Adipocyte (in vitro differentiated cells): ENCODE results near the gene ATG16L2.
A peak's percentile ranks its signal among the peaks of the same experiment; 100 is the strongest.

Experiments
- DNase-seq: peaks from one replicate; pipeline ENCODE4 v3.0.0-alpha.2; 2015; ENCODE audit warnings: low read depth
- H3K27me3 ChIP-seq: replicated peaks from 2 replicates; pipeline ENCODE4 v1.7.0; 2013; ENCODE audit warnings: mild to moderate bottlenecking, low read length, moderate library complexity; ENCODE audit not compliant: control insufficient read depth, insufficient read depth
- H3K36me3 ChIP-seq: 2 replicates; pipeline ENCODE4 v1.7.0; 2013; ENCODE audit warnings: low read length, mild to moderate bottlenecking, moderate library complexity; ENCODE audit not compliant: control insufficient read depth, insufficient read depth, severe bottlenecking
- H3K4me1 ChIP-seq: 2 replicates; pipeline ENCODE4 v1.7.0; 2013; ENCODE audit warnings: mild to moderate bottlenecking, low read length, moderate library complexity; ENCODE audit not compliant: control insufficient read depth, insufficient read depth
- H3K4me3 ChIP-seq: 2 replicates; pipeline ENCODE4 v1.7.0; 2013; ENCODE audit warnings: mild to moderate bottlenecking, low read length, moderate library complexity
- H3K9ac ChIP-seq: 2 replicates; pipeline ENCODE4 v1.7.0; 2013; ENCODE audit warnings: mild to moderate bottlenecking, low read length, moderate library complexity
- H3K9me3 ChIP-seq: 2 replicates; pipeline ENCODE4 v1.7.0; 2013; ENCODE audit warnings: mild to moderate bottlenecking, low read length, moderate library complexity; ENCODE audit not compliant: control insufficient read depth

Gene ATG16L2

DNA sequence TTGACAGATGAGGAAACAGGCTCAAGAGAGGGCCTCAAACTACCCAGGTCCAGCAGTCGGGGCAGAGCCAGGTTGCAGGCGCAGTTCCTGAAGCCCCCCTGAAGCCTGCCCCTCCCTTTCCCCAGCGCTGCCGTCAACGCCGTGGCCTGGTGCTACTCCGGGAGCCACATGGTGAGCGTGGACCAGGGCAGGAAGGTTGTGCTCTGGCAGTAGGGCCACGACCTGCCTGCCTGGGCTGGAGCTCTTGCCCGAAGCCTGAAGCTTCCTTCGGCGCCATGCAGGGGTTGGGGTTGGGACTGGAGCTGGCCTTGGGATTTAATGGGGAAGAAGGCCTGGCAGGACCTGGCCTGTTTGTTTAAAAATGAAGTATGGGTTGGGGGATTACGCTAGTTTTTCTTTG lies 15.0 kb downstream of the ATG16L2 start:
- no peaks in the 10 kb centered on the region for H3K27me3 ChIP-seq
- no peaks in the 10 kb centered on the region for H3K36me3 ChIP-seq
- no peaks in the 10 kb centered on the region for H3K9me3 ChIP-seq
- peaks cover 11% of the 10 kb centered on the region for H3K4me1 ChIP-seq
- no peak overlapping the region for H3K9ac ChIP-seq
- no peak overlapping the region for H3K4me3 ChIP-seq
- no peak for DNase-seq

DNA sequence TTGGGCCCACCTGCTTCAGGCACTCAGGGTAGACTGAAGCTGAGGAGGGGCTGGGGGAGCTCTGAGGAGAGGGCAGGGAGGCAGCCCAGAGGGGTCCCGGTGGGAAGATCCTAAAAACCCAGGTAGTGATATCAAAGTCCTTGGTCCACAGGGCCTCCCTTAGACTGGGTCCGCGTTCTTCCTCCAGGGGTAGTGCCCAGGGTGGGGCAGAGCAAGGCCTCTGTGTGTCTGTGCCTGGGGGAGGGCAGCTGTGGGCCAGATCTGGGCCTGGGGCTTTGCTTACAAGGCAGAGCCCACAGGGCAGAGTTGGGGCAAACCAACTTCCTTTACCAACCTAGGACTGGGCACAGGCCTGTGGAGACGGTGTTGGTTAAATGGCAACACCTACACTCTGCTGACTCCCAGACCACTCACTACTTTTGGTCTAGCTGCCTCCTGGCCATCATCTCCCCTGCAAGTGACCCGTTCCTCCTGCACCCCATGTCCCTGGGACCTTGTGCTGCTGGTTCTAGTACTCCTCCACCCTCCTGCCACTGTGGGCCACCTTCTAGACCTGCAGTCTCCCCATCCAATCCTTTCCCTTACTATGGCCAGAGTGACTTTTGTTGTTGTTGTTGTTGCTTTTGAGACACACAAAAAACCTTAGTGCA lies 15.8 kb downstream of the ATG16L2 start:
- no peak for DNase-seq
- Histone ChIP-seq H3K4me3 (no peak overlapping the region), H3K9ac (no peak overlapping the region)

DNA sequence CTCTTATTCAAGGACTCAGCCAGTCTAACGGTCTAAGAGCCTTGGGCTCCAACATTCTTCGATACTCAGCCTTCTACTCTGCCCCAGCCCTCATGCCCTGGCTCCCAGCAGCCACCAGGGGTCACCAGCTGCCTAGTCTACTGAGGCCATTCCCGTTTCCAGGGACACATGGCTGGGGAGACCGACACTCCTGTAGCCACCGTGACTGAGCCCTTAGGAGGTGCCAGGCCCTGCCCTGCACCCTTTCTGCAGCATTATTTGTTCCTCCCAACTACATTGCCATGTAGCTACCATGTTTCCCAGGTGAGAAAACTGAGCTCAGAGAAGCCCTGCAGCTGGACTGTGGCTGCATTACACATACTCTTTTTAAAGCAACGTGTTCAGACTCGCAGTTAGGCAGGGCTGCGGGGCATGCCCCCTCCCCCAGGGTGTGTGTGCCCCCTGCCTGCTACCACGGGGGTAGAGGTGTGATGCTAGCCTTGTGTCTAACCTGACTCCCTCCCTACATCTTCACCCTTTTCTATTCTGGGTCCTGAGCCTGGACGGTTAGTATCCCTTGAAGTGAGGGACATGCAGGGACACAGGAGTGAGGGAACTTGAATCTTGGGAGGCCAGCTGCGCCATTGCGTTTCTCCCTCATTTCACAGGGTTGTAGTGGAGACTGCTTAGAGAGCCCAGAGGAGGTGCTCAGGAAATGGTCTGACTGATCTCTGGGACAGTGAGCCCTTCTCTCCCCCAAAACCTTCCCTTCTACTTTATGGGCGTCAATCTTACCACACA lies 17.5 kb downstream of the ATG16L2 start:
- no peaks in the 10 kb centered on the region for H3K9me3 ChIP-seq
- H3K4me1 ChIP-seq = peaks cover 16% of the 10 kb centered on the region
- H3K9ac ChIP-seq = peak overlapping the region; percentile 9
- H3K27me3 ChIP-seq = no peaks in the 10 kb centered on the region
- no peak overlapping the region for H3K4me3 ChIP-seq
- no peaks in the 10 kb centered on the region for H3K36me3 ChIP-seq
- DNase-seq = peak; percentile 90

More for the DNA sequence above, 15.8 kb downstream of the ATG16L2 start:
- Histone ChIP-seq H3K36me3 (no peaks in the 10 kb centered on the region), H3K27me3 (no peaks in the 10 kb centered on the region), H3K9me3 (no peaks in the 10 kb centered on the region), H3K4me1 (peaks cover 13% of the 10 kb centered on the region)

DNA sequence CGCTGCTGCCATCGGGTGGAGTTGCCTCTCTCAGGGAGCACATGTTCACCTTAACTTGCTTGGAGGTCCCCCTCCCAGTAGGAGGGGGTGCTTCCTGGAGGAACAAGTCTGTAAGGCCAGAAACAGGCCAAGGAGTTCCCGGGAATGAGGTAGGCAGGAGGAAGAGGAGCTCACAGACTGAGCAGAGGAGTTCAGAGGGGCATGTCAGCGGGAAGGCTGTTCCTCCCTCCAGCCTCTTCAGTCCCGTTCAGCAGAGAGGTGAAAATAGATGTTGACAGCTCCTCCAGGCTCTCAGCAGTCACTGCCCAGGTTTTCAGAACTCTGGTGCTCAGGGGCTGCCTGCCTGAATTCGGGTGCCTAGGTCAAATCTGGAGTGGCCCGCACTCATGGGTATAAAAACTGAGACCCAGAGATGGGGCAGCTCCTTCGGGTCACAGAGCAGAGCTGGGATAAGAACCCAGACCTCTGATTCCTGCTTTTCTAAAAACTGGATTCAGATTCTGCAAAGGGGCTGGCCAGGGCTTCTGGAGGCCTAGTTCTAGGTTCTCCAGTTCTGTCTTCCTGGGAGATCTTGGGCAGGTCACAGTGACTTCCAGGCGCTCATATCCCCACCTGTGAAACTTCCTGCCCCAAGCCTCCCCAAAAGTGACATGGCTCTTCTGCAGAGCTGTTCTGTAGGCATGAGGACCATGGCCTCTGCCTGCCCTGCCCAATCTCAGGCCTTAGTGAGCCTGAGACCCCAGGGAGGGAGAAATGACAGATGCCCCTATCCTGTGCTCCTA lies 18.3 kb downstream of the ATG16L2 start:
- peaks cover 4% of the 10 kb centered on the region for H3K36me3 ChIP-seq
- H3K9me3 ChIP-seq = no peaks in the 10 kb centered on the region
- H3K4me1 ChIP-seq = peaks cover 16% of the 10 kb centered on the region
- no peak overlapping the region for H3K4me3 ChIP-seq
- DNase-seq = no peak
- H3K9ac ChIP-seq = no peak overlapping the region
- H3K27me3 ChIP-seq = no peaks in the 10 kb centered on the region

DNA sequence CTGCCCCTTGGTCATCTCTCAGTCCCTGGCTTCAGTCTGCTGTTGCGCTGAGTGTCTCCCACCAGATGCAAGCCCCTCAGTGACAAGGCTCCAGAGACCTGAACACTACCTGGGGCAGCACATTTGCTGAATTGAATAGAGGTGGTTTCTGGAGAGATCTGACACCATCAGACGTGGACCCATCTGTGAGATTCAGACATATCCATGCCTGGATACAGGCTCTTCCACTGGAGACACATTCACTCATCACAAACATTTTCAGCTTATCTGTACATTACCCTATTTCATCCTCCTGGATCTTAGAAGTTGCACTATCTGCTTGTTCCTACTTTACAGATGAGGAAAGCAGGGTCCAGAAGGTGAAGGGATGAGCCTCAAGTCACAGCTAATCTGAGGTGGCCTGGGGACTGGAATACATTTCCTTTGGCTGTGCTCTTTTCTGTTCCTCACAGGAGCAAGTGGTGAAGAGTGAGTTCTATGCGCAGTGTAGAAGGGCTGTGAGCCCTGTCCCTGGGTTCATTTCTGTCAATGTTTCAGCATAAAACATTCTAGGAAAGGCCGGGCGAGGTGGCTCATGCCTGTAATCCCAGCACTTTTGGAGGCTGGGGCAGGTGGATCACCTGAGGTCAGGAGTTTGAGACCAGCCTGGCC lies 19.0 kb downstream of the ATG16L2 start:
- H3K4me1 ChIP-seq = peaks cover 14% of the 10 kb centered on the region
- peaks cover 9% of the 10 kb centered on the region for H3K36me3 ChIP-seq
- no peak for DNase-seq
- H3K4me3 ChIP-seq = no peak overlapping the region
- no peak overlapping the region for H3K9ac ChIP-seq
- no peaks in the 10 kb centered on the region for H3K27me3 ChIP-seq
- H3K9me3 ChIP-seq = no peaks in the 10 kb centered on the region

DNA sequence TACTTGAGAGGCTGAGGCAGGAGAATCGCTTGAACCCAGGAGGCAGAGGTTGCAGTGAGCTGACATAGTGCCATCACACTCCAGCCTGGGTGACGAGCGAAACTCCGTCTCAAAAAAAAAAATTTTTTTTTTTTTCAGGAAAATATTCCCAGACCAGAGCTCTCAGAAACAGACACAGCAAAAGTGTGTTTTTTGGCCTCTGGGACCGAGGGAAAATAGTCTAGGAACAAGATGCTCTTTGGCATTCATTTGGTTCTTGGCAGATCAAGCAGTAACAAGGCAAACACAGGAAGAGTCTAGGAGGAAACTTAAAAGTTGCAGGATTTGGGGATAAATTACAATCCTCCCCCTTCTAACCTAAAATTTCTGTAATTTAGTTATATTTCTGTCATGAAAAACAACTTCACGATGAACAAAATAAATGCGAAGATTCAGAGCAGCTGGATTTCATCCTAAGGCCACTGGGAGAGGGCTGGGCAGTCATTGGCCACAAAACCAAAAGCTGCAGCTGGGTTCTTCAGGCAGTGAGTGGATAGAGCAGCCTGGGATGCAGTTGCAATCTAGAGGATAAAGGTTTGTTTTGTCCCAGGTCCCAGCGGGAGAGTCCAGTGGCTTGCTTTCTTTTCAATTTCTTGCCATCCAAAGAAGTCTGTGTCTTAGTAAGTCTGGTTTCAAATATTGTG lies 19.7 kb downstream of the ATG16L2 start:
- no peak overlapping the region for H3K4me3 ChIP-seq
- no peaks in the 10 kb centered on the region for H3K27me3 ChIP-seq
- no peaks in the 10 kb centered on the region for H3K9me3 ChIP-seq
- no peak for DNase-seq
- H3K36me3 ChIP-seq = peaks cover 9% of the 10 kb centered on the region
- H3K4me1 ChIP-seq = peaks cover 9% of the 10 kb centered on the region
- no peak overlapping the region for H3K9ac ChIP-seq

DNA sequence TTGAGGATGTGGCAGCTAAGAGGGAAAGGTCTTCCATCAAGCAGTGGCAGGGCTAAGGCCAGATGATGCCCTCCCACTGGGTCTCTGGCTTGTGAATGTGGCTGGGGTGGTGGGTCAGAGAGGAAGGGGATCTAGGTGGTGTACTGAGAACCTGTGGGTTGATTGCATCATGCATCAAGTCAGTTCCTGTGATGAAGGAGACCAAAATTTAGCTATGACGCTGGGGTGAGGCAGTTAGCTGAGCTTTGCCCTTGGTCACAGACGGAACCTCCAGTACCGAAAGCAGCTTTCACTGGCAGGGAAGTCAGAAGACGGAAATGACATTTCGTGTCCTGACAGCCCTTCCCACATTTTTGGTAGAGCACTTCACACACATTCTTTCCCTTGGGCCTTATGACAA lies 20.7 kb downstream of the ATG16L2 start:
- no peak overlapping the region for H3K9ac ChIP-seq
- H3K36me3 ChIP-seq = peaks cover 15% of the 10 kb centered on the region
- H3K4me3 ChIP-seq = no peak overlapping the region
- H3K9me3 ChIP-seq = no peaks in the 10 kb centered on the region
- no peaks in the 10 kb centered on the region for H3K27me3 ChIP-seq
- H3K4me1 ChIP-seq = peaks cover 9% of the 10 kb centered on the region
- no peak for DNase-seq

DNA sequence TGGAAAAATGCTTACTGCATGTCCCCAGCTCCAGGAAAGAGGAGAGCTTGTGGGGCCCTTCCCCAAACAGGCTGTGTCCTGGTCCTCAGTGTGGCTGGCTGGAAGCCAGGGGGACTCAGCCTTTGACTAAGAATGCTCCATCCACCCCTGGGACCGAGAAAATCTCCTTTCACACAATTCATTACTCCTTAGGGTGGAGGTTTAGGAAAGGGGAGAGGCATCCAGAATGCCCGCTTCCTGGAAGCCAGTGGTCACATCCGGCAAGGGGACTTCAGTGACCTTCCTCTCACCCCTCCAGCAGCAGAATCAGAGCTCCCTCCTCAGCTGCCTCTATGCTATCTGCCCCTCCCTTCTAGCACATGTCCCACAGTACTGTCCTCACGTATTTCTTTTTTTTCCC lies 21.9 kb downstream of the ATG16L2 start:
- Histone ChIP-seq H3K9me3 (no peaks in the 10 kb centered on the region), H3K4me3 (no peak overlapping the region), H3K4me1 (peaks cover 21% of the 10 kb centered on the region), H3K27me3 (no peaks in the 10 kb centered on the region), H3K36me3 (peaks cover 16% of the 10 kb centered on the region), H3K9ac (no peak overlapping the region)
- no peak for DNase-seq

DNA sequence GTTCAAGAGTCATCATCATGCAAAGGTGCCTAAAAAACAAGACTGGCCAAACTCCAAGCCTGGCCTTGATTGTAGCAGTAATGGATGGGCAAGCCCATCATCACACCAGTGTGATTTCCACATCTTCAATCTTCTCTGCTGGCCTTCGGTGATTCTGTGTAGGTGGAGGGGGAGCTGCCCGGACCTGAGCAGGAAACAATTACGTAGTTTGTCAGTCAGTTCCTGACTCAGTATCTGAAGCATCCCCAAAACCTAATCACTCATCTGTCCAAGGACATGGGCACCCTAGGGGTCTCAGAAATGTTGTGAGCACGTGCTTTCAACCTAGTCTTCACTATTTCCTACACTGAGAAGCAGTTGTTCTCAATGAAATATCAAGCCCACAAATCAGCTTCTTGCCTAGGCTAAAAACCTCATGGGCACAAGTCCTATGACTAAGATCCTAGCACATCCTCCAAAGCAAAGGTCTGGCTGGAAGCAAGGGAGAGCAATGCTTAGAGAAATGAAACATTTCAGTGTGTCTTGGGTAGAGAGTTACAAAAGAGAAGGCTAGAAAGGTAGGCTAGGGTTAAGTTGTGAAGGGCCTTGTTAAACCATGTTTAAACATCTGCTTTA lies 24.6 kb downstream of the ATG16L2 start:
- Histone ChIP-seq H3K4me3 (no peak overlapping the region), H3K9ac (no peak overlapping the region), H3K27me3 (no peaks in the 10 kb centered on the region), H3K9me3 (no peaks in the 10 kb centered on the region), H3K4me1 (peaks cover 20% of the 10 kb centered on the region), H3K36me3 (peaks cover 27% of the 10 kb centered on the region)
- DNase-seq = no peak

DNA sequence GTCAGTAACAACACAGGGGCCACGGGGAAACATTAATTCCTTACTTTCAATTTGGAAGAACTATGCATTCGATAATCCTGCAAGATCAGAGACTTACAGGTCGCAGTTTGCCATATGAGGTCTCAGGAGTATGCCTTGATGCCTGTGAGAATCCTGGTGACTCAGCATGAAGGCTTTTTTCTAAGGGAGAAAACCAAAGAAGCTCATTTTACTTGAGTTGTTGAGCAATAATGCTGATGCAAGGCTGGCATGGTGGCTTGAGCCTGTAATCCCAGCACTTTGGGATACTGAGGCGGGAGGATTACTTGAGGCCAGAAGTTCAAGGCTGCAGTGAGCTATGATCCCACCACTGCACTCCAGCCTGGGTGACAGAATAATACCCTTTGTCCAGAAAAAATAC lies 26.6 kb downstream of the ATG16L2 start:
- no peaks in the 10 kb centered on the region for H3K27me3 ChIP-seq
- peaks cover 27% of the 10 kb centered on the region for H3K36me3 ChIP-seq
- peak overlapping the region; percentile 23 for H3K9ac ChIP-seq
- DNase-seq = peak; percentile 95
- peaks cover 15% of the 10 kb centered on the region for H3K4me1 ChIP-seq
- H3K4me3 ChIP-seq = no peak overlapping the region
- no peaks in the 10 kb centered on the region for H3K9me3 ChIP-seq
